SK-N-SH treated with all-trans-retinoic acid at 6 μM for 48 hours (cell line): ENCODE data around the gene S100B.

Experiments used
- CSDC2 ChIP-seq: fragments of 250-450 bp; sonication (Bioruptor Pico); IDR thresholded peaks from 2 replicates; pipeline ENCODE4 v1.5.0; 2020; ENCODE audit warnings: mild to moderate bottlenecking, moderate library complexity
- PPARA ChIP-seq: fragments of 250-450 bp; sonication (Bioruptor Pico); IDR thresholded peaks from 2 replicates; pipeline ENCODE4 v1.5.0; 2020; ENCODE audit warnings: mild to moderate bottlenecking, borderline replicate concordance
- TF ChIP-seq, protein P1 (sequence below): fragments of 250-450 bp; sonication (Bioruptor Pico); IDR thresholded peaks from 2 replicates; pipeline ENCODE4 v1.8.0; 2021; ENCODE audit warnings: low read depth, mild to moderate bottlenecking, moderate library complexity, borderline replicate concordance

DNA sequence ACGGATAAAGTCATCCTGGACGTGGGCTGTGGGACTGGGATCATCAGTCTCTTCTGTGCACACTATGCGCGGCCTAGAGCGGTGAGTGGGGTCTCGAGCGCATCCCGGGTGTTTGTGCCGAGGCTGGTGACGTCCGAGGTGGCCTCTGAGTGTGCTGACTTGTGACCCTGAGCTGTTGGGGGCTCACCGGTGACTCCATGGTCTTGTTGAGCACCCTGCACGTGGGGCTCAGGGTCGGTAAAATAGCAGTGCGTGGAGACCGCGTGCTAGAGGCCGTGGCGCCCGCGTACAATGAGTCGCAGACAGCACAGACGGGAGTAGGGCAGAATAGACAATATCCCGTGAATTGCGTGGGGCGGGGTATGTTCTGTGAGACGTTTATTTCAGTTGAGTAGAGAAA, 43.7 kb upstream of the S100B start:
- TF ChIP-seq CSDC2, result no peak
- TF ChIP-seq PPARA (CRISPR knock-in tag), result no peak
- TF ChIP-seq, protein P1, sequence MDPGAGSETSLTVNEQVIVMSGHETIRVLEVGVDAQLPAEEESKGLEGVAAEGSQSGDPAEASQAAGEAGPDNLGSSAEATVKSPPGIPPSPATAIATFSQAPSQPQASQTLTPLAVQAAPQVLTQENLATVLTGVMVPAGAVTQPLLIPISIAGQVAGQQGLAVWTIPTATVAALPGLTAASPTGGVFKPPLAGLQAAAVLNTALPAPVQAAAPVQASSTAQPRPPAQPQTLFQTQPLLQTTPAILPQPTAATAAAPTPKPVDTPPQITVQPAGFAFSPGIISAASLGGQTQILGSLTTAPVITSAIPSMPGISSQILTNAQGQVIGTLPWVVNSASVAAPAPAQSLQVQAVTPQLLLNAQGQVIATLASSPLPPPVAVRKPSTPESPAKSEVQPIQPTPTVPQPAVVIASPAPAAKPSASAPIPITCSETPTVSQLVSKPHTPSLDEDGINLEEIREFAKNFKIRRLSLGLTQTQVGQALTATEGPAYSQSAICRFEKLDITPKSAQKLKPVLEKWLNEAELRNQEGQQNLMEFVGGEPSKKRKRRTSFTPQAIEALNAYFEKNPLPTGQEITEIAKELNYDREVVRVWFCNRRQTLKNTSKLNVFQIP (CRISPR knock-in tag), result no peak
